Activated CD8-positive, alpha-beta memory T cell treated with anti-CD3 and anti-CD28 coated beads, Interleukin-2, amount 50 U/mL, for 4 hours (primary cell): ENCODE data around the gene MYH14.

Experiments
- DNase-seq: peaks from one replicate; pipeline ENCODE4 v3.0.0-alpha.2; 2020

MYH14 gene

GRCh38 chr19:50266041-50266440 lies 62.6 kb downstream of the MYH14 start:
- DNase-seq = no peak

GRCh38 chr19:50266896-50267295 lies 63.5 kb downstream of the MYH14 start:
- DNase-seq = no peak

GRCh38 chr19:50268041-50268440 lies 64.6 kb downstream of the MYH14 start:
- no peak for DNase-seq

- DNase-seq = no peak
Observed at GRCh38 chr19:50268501-50268900, 65.1 kb downstream of the MYH14 start.

GRCh38 chr19:50269653-50270052 lies 66.2 kb downstream of the MYH14 start:
- DNase-seq = no peak

- no peak for DNase-seq
Observed at GRCh38 chr19:50272263-50272897, 69.0 kb downstream of the MYH14 start.

GRCh38 chr19:50273821-50274220 lies 70.4 kb downstream of the MYH14 start:
- no peak for DNase-seq

GRCh38 chr19:50275577-50276368 lies 72.4 kb downstream of the MYH14 start:
- no peak for DNase-seq

- no peak for DNase-seq
Observed at GRCh38 chr19:50276370-50277063, 73.1 kb downstream of the MYH14 start.

- no peak for DNase-seq
Observed at GRCh38 chr19:50277966-50278580, 74.7 kb downstream of the MYH14 start.

GRCh38 chr19:50280074-50280473 lies 76.7 kb downstream of the MYH14 start:
- DNase-seq = no peak

- no peak for DNase-seq
Observed at GRCh38 chr19:50280983-50281382, 77.6 kb downstream of the MYH14 start.

- DNase-seq = no peak
Observed at GRCh38 chr19:50281491-50281890, 78.1 kb downstream of the MYH14 start.

- DNase-seq = no peak
Observed at GRCh38 chr19:50285833-50286232, 82.4 kb downstream of the MYH14 start.

- DNase-seq = no peak
Observed at GRCh38 chr19:50286443-50286842, 83.0 kb downstream of the MYH14 start.

- DNase-seq = no peak
Observed at GRCh38 chr19:50287331-50287730, 83.9 kb downstream of the MYH14 start.

- DNase-seq = no peak
Observed at GRCh38 chr19:50288954-50289353, 85.5 kb downstream of the MYH14 start.

GRCh38 chr19:50290011-50290410 lies 86.6 kb downstream of the MYH14 start:
- DNase-seq = no peak

- no peak for DNase-seq
Observed at GRCh38 chr19:50290775-50291174, 87.4 kb downstream of the MYH14 start.

- no peak for DNase-seq
Observed at GRCh38 chr19:50292216-50292827, 88.9 kb downstream of the MYH14 start.

- no peak for DNase-seq
Observed at GRCh38 chr19:50293263-50294004, 90.0 kb downstream of the MYH14 start.

GRCh38 chr19:50300051-50300450 lies 96.6 kb downstream of the MYH14 start:
- no peak for DNase-seq
